AG10803 (cell line): ENCODE measurements around the gene MTA1.

ENCODE experiments used
- DNase-seq: peaks from one replicate; pipeline ENCODE4 v3.0.0; 2010; ENCODE audit warnings: low read depth
- H3K4me3 ChIP-seq: 2 replicates; pipeline ENCODE4 v1.5.1; 2011; ENCODE audit warnings: mild to moderate bottlenecking, low read length, control low read depth
- TF ChIP-seq, protein P1 (sequence below): conservative IDR thresholded peaks from 2 replicates; pipeline ENCODE4 v1.5.1; 2011; ENCODE audit warnings: mild to moderate bottlenecking, low read length, control low read depth, inconsistent platforms

Gene MTA1

DNA sequence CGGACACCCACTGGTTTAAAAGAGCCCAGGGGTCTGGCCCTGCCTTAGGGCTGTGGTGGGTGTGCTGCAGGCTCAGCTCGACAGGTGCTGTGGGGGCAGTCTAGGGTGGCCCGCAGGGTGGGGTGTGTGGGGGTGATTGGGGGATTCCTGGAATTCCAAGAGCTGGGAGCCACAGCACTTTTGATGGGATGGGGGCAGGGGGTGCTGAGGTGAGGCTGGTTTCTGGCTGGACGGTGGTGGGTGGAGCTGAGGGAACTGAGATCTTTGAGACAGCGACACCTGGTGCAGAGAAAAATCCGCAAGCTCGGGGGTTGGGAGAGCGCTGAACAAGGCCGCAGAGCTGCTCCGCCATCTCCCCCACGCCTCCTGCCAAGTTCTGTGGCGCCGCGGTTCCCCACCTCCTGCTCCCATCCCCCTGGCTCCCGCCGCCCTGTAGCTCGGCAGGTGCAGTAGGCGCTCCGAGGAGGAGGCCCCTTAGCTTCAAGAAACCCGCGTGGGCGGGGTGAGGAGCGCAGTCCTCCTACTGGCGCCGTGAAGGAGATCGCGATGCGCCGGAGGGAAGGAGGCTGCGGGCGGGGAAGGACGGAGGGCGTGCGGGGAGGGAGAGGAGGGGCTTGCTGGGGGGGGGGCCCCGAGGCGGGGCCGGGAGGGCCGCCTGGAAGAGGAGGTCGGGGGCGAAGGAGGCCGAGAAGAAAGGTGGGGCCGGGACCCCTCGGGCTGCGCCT, 70.1 kb downstream of the MTA1 start:
- peak overlapping the region; percentile 69 for H3K4me3 ChIP-seq
- peak; percentile 74 for DNase-seq
- TF ChIP-seq, protein P1, sequence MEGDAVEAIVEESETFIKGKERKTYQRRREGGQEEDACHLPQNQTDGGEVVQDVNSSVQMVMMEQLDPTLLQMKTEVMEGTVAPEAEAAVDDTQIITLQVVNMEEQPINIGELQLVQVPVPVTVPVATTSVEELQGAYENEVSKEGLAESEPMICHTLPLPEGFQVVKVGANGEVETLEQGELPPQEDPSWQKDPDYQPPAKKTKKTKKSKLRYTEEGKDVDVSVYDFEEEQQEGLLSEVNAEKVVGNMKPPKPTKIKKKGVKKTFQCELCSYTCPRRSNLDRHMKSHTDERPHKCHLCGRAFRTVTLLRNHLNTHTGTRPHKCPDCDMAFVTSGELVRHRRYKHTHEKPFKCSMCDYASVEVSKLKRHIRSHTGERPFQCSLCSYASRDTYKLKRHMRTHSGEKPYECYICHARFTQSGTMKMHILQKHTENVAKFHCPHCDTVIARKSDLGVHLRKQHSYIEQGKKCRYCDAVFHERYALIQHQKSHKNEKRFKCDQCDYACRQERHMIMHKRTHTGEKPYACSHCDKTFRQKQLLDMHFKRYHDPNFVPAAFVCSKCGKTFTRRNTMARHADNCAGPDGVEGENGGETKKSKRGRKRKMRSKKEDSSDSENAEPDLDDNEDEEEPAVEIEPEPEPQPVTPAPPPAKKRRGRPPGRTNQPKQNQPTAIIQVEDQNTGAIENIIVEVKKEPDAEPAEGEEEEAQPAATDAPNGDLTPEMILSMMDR: peak; percentile 68

DNA sequence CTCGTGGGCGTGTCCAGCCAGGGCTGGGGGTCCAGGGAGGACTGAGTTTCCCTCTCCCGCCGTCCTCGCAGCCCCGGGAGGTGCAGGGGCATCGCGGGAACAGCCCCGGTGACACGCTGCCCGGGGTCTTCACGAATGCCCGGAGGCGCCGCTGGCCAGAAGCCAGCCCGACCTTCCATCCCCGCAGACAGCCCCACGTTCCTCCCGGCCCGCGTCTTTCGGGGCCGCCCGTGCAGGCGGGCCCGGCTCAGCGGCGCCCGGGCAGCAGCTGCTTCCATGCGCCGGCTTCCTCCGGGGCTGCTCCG, 70.6 kb downstream of the MTA1 start:
- TF ChIP-seq, protein P1: no peak
- peak overlapping the region; percentile 69 for H3K4me3 ChIP-seq
- DNase-seq: no peak

DNA sequence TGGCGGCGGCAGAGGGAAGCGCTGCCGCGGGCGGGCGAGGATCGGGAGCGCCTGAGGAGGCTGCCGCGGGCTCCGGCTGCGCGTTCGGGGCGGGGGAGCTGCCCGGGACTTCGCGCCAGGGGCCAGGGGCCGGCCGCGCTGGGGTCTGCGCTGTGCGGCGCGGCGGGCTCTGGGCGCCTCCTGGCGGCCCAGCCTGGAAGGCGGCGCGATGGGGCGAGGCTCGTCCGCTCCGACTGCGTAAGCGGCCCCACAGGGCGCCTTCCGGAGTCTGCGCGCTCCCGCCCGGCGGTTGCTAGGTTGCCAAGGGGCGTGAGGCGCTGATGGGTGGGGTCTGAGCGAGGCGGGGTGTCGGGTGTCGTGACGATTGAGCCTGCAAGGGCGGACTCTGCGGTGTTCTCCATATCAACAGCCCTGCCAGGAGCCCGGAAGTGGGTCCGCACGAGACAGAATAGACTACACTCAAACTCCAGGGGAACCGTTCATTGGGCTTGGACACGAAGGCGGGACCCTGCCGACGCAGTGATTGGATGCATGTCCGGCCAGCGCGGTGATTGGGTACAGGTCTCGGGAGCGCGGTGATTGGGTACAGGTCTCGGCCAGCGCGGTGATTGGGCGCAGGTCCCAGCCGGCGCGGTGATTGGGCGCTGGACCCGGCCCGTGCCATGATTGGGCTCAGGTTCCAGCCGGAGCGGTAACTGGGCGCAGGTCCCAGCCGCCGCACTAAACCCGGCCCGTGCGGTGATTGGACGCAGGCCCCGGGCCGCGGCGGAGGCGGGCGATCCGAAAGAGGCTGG, 71.1 kb downstream of the MTA1 start, which contains the start of gene TEDC1:
TEDC1 (plus strand) TSS at position 675 of the 794 bp plus-strand sequence. CDS start 130 bp downstream, outside the sequence.
- H3K4me3 ChIP-seq: peak within 1 kb of the TSS; percentile 69
- TF ChIP-seq, protein P1: peak; percentile 51
- DNase-seq: peak; percentile 100

DNA sequence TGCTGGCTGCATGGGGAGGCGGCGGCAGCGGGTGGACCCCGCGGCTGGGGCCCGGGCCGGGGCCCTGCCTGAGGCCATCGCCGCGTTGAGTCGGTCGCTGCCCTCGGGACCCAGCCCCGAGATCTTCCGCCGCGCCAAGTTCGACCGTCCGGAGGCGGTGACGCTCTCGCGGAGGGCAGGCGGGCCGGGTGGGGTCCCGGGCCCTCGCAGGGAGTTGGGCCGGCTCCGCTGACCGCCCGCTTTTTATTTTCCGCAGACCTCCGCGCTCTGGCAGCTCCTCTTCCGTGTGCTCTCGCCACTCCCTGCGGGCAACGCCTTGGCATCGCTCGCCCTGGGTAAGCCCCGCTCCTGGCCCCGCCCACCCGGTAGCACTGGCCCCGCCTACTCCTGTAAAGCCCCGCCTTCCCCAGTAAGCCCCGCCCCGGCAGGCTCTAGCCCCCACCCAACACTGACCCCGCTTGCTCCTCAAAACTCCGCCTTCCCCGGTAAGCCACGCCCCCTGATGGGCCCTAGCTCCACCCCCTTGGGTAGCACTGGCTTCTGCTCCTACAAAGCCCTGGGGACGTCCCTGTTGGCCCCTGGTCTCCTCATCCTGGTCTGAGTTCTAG, 71.8 kb downstream of the MTA1 start:
- TF ChIP-seq, protein P1: no peak
- peak overlapping the region; percentile 61 for H3K4me3 ChIP-seq
- no peak for DNase-seq

DNA sequence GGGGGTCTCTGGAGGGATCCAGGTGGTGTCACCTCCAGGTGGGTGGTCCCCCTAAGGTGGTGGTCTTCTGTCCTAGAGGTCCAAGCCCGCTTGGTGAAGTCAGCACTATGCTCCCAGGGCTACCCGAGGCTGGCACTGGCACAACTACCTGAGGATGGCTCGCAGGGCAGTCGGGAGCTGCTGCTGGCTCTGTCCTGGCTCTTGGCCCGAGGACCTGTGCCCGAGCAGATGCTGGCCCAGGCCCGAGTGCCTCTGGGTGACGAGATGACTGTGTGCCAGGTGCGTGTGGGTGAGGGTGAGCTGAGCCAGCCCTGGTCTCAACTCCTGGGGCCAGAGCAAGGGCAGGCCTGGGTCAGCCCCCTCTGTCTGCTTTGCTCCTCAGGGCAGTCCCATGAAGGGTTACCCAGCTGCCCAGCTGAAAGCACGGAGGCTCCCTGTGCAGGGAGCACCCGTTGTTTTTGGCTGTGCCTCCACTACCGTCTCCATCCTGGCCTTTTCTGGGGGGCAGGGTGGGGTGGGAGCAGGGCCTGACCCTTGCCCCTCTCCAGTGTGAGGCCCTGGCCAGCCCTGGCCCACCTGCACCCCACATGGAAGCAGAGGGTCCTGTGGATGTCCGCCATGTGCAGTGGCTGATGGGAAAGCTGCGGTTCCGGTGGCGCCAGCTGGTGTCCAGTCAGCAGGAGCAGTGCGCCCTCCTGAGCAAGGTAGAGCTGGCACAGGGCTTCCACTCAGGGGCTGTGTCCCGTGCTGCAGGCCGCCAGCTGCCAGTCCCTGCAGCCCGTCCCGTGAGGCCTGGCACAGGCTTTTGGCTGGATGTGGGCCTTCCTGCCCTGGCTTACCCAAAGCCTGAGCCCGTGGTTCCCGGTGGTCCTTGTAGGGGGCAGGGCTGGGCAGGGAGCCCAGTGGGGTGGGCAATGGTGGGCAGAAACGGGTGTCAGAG, 72.7 kb downstream of the MTA1 start:
- H3K4me3 ChIP-seq: no peak overlapping the region
- no peak for DNase-seq

More for the DNA sequence above, 72.7 kb downstream of the MTA1 start:
- TF ChIP-seq, protein P1: no peak
